Kidney epithelial cell (primary cell): ENCODE data around the gene CREB5. TPM values are rescaled to one million over a fixed set of nuclear protein-coding genes. Genes with fewer than 3 reads are reported as not detected.

Source experiments
- DNase-seq: peaks from one replicate; pipeline ENCODE4 v3.0.0-alpha.2; 2010; ENCODE audit warnings: low read depth
- H3K27me3 ChIP-seq: 2 replicates; pipeline ENCODE4 v1.6.0; 2011; ENCODE audit warnings: low read length; ENCODE audit not compliant: control insufficient read depth, insufficient read depth
- H3K36me3 ChIP-seq: 2 replicates; pipeline ENCODE4 v1.5.1; 2011; ENCODE audit warnings: low read length; ENCODE audit not compliant: control insufficient read depth, insufficient read depth
- H3K4me3 ChIP-seq: 2 replicates; pipeline ENCODE4 v1.5.1; 2011; ENCODE audit warnings: low read depth, mild to moderate bottlenecking, control low read depth, low read length
- total RNA-seq: library from RNA; depleted of rRNA; stranded (reverse); fragments of >200 nt; gene quantifications from 2 replicates; pipeline ENCODE4 v1.2.3, GENCODE V29; 2015
- TF ChIP-seq, protein P1 (sequence below): IDR thresholded peaks from 2 replicates; pipeline ENCODE4 v1.5.1; 2011; ENCODE audit warnings: mild to moderate bottlenecking, moderate library complexity, low read length, control low read depth, inconsistent platforms; ENCODE audit not compliant: insufficient read depth, poor library complexity, severe bottlenecking

The CREB5 gene
- total RNA-seq, 1 donor from 2014 or later: 27.9 TPM

GRCh38 chr7:28842769-28843295 is 430.5 kb downstream of the CREB5 start:
- Histone ChIP-seq H3K4me3 (no peak overlapping the region), H3K36me3 (no peaks in the 10 kb centered on the region), H3K27me3 (no peaks in the 10 kb centered on the region)
- TF ChIP-seq, protein P1, sequence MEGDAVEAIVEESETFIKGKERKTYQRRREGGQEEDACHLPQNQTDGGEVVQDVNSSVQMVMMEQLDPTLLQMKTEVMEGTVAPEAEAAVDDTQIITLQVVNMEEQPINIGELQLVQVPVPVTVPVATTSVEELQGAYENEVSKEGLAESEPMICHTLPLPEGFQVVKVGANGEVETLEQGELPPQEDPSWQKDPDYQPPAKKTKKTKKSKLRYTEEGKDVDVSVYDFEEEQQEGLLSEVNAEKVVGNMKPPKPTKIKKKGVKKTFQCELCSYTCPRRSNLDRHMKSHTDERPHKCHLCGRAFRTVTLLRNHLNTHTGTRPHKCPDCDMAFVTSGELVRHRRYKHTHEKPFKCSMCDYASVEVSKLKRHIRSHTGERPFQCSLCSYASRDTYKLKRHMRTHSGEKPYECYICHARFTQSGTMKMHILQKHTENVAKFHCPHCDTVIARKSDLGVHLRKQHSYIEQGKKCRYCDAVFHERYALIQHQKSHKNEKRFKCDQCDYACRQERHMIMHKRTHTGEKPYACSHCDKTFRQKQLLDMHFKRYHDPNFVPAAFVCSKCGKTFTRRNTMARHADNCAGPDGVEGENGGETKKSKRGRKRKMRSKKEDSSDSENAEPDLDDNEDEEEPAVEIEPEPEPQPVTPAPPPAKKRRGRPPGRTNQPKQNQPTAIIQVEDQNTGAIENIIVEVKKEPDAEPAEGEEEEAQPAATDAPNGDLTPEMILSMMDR: no peak
- DNase-seq: no peak

DNA sequence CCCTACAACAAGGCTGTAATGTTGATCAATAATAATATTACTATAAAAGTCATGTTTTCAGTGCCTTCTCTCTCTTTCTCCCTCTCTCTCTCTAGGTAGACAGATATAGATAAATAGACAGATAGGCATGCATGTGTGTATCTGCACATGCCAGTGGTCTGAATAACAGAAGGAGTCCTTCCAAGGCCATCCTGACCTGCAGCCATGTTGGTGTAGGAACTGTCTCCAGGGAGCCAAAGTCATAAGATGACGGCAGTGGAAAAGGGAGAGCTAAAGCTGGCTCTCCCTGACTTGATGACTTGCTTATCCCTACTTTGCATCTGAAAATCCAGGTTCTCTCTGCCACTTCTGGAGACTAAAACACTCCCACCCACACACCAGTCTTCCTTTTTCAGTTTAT is 432.8 kb downstream of the CREB5 start:
- TF ChIP-seq, protein P1: no peak
- DNase-seq: no peak
- Histone ChIP-seq H3K4me3 (no peak overlapping the region), H3K36me3 (no peaks in the 10 kb centered on the region), H3K27me3 (no peaks in the 10 kb centered on the region)

DNA sequence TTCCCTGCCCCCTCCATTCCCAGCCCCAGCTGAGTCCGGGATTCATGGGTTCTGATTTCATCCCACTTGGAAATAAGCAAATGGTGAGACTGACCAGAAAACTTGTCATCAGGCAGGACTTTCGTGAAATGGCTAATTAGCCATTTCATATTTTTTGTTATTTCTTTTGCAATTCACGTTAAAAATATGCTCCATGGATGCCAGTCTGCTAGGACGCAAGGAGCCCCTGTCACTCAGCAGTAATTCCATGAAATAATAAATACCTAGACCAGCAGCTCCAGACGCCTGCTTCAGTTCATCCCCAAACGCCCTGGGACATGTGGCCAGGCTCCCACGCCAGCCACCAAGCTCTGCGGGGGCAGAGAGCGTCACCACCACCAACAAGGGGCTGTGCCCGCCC is 434.9 kb downstream of the CREB5 start:
- TF ChIP-seq, protein P1: no peak
- no peak for DNase-seq
- H3K27me3 ChIP-seq: no peaks in the 10 kb centered on the region
- H3K36me3 ChIP-seq: no peaks in the 10 kb centered on the region
- no peak overlapping the region for H3K4me3 ChIP-seq

DNA sequence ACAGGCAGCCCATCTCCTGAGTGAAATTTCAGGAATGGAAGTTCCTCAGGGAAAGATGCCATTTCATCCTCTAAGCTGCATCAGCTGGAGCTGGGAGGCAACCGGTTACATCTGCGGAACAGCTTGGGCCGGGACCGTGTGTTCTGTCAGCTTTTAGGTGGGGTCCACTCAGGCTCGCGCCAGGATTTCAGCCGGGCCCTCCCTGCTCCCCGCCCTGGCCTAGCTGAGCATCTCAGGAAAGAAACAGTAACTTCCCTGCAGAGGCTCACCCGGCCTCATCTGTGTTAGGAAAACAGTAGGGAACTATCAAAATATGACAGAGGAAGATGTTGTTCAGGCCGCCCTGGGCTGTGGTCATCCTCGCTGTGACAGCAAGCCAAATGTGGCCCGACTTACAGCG is 435.4 kb downstream of the CREB5 start:
- Histone ChIP-seq H3K36me3 (no peaks in the 10 kb centered on the region), H3K27me3 (no peaks in the 10 kb centered on the region), H3K4me3 (no peak overlapping the region)
- TF ChIP-seq, protein P1: no peak
- DNase-seq: no peak

DNA sequence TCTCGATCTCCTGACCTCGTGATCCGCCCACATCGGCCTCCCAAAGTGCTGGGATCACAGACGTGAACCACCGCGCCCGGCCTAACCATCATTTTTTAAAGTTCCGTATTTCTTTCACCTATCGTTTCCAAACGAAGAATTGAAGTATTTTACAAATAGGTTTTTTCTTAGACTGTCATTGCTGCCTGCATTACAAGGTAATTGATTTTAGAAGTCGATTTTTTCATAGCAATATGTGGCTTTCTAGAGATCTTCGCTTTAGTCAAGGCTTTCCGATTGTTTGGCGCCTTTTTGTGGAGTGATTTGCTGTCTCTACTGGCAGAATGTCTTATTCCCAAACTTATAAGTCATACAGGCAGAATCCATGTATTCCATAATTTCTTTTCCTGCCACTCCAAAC is 436.6 kb downstream of the CREB5 start:
- no peaks in the 10 kb centered on the region for H3K36me3 ChIP-seq
- TF ChIP-seq, protein P1: no peak
- H3K27me3 ChIP-seq: no peaks in the 10 kb centered on the region
- DNase-seq: no peak
- no peak overlapping the region for H3K4me3 ChIP-seq

DNA sequence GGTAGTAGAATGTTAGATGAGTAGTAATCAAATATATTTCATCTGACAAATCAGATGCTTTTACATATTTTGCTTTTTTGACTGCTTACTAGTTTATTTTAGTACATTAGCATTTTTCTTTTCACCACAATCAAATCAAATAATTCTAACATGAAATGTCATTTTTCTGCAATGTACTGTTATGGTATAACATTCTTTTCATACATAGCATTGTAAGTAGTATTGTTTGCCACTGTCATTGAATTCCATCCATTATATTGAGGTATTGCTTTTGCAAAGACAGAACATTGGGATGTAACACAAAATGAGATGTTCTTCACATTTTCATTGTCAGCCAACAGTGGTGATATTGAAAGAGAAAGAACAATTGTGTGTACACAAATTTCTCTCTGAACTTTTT is 438.4 kb downstream of the CREB5 start:
- no peak for DNase-seq
- H3K4me3 ChIP-seq: no peak overlapping the region
- H3K36me3 ChIP-seq: no peaks in the 10 kb centered on the region
- H3K27me3 ChIP-seq: no peaks in the 10 kb centered on the region
- TF ChIP-seq, protein P1: no peak
